ENCODE data around the gene ACOX2. TPM values are rescaled to one million over a fixed set of nuclear protein-coding genes. Genes with fewer than 3 reads are reported as not detected.

Gene ACOX2
- total and polyA plus RNA-seq, 12 donors: 7.6 to 64.9 (median 34.9) TPM

DNA sequence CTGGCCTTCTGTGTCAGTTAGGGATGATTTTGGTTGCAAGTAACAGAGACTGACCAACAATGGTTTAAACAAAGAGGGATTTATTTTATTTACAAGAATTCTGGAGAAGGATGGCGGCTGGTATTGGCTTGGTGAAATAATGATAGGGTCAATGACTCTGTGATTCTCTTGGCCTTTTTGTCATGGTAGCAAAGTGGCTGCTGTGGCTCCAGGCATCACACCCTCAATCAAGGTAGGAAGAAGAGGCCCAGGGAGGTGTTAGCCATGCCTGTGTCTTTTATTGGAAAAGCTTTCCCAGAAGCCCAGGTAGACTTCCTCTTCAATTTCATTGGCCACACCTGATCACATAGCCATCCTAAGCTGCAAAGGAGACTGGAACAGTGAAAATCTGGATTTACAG lies 27.1 kb upstream of the ACOX2 start:
- peak overlapping the region in 3 of 10 donors; percentile 45 to 46 (median 45) for H3K27ac ChIP-seq
- intact Hi-C loops (cut with DNase I): loop anchor here in 1 of 10 donors (10.0 kb wide), 1 partner anchor 1111 kb away; no protein-coding TSS in a partner anchor
- no peaks in the 10 kb centered on the region for H3K9me3 ChIP-seq
- no peak overlapping the region for H3K4me3 ChIP-seq
- ATAC-seq (no peak), DNase-seq (no peak)
- H3K27me3 ChIP-seq: no peaks in the 10 kb centered on the region
- H3K36me3 ChIP-seq: peaks cover 0 to 67% (median 11%) of the 10 kb centered on the region in 9 donors
- 93 to 100% methylated on average over 1 of the region's 1 CpG for WGBS, 2 donors
- H3K4me1 ChIP-seq: peaks cover 0 to 23% (median 10%) of the 10 kb centered on the region in 9 donors
- TF ChIP-seq, protein P1, sequence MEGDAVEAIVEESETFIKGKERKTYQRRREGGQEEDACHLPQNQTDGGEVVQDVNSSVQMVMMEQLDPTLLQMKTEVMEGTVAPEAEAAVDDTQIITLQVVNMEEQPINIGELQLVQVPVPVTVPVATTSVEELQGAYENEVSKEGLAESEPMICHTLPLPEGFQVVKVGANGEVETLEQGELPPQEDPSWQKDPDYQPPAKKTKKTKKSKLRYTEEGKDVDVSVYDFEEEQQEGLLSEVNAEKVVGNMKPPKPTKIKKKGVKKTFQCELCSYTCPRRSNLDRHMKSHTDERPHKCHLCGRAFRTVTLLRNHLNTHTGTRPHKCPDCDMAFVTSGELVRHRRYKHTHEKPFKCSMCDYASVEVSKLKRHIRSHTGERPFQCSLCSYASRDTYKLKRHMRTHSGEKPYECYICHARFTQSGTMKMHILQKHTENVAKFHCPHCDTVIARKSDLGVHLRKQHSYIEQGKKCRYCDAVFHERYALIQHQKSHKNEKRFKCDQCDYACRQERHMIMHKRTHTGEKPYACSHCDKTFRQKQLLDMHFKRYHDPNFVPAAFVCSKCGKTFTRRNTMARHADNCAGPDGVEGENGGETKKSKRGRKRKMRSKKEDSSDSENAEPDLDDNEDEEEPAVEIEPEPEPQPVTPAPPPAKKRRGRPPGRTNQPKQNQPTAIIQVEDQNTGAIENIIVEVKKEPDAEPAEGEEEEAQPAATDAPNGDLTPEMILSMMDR (IDR thresholded peaks at IDR 0.05): no peak

- TF ChIP-seq, protein P1 (IDR thresholded peaks at IDR 0.05): no peak
- no peaks in the 10 kb centered on the region for H3K9me3 ChIP-seq
- no peak overlapping the region for H3K4me3 ChIP-seq
- no peak overlapping the region for H3K27ac ChIP-seq
- no peaks in the 10 kb centered on the region for H3K27me3 ChIP-seq
- WGBS, 2 donors: 93 to 96% methylated on average over 6 of the region's 6 CpGs
- DNase-seq (no peak), ATAC-seq (no peak)
- peaks cover 0 to 66% (median 11%) of the 10 kb centered on the region in 9 donors for H3K36me3 ChIP-seq
- intact Hi-C loops (cut with DNase I): loop anchor here in 1 of 10 donors (10.0 kb wide), 1 partner anchor 1111 kb away; no protein-coding TSS in a partner anchor
- H3K4me1 ChIP-seq: peaks cover 0 to 18% (median 5%) of the 10 kb centered on the region in 9 donors
These were observed 26.5 kb upstream of the ACOX2 start for GRCh38 chr3:58563386-58564035.

- DNase-seq: no peak
- WGBS, 2 donors: 86 to 89% methylated on average over 4 of the region's 4 CpGs
- Histone ChIP-seq H3K36me3 (peaks cover 0 to 62% (median 11%) of the 10 kb centered on the region in 9 donors), H3K4me3 (no peak overlapping the region), H3K27ac (no peak overlapping the region), H3K4me1 (peaks cover 0 to 17% (median 5%) of the 10 kb centered on the region in 9 donors), H3K9me3 (no peaks in the 10 kb centered on the region), H3K27me3 (no peaks in the 10 kb centered on the region)
- no peak for ATAC-seq
- TF ChIP-seq, protein P1 (IDR thresholded peaks at IDR 0.05): no peak
- intact Hi-C loops (cut with DNase I): loop anchor here in 1 of 10 donors (10.0 kb wide), 1 partner anchor 1112 kb away; no protein-coding TSS in a partner anchor
These were observed 25.5 kb upstream of the ACOX2 start for GRCh38 chr3:58562498-58562897.

DNA sequence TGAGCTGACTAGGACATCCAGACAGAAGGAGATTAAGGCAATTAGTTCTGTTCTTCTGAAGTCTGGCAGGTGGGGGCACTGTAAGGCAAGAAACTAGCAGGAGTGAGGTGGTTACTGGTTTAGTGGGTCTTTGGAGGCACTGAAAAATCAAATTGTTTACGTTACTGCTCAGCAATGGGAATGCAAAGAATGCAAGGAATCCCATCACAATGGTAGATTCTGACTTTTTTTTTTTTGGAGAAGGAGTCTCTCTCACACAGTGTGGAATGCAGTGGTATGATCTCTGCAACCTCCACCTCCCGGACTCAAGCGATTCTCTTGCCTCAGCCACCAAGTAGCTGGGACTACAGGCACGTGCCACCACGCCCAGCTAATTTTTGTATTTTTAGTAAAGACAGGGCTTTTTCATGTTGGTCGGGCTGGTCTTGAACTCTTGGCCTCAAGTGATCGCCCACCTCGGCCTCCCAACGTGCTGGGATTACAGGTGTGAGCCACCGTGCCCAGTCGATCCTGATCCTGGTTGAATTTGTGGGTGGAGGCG lies 23.9 kb upstream of the ACOX2 start:
- intact Hi-C loops (cut with DNase I): loop anchor here in 1 of 10 donors (10.0 kb wide), 1 partner anchor 1114 kb away; no protein-coding TSS in a partner anchor
- H3K36me3 ChIP-seq: peaks cover 0 to 46% (median 2%) of the 10 kb centered on the region in 9 donors
- no peaks in the 10 kb centered on the region for H3K9me3 ChIP-seq
- H3K4me3 ChIP-seq: no peak overlapping the region
- no peak overlapping the region for H3K27ac ChIP-seq
- H3K4me1 ChIP-seq: peaks cover 0 to 18% (median 5%) of the 10 kb centered on the region in 9 donors
- peak in 1 of 8 donors; percentile 58 for ATAC-seq
- DNase-seq: no peak
- H3K27me3 ChIP-seq: no peaks in the 10 kb centered on the region
- TF ChIP-seq, protein P1 (IDR thresholded peaks at IDR 0.05): peak in 7 of 9 donors; percentile 16 to 44 (median 30)
- 77 to 78% methylated on average over 12 of the region's 12 CpGs for WGBS, 2 donors

All from heart right ventricle (tissue), 16 donors.